Astrocyte (in vitro differentiated cells and primary cell): ENCODE measurements around the gene INHBC. TPM values are rescaled to one million over a fixed set of nuclear protein-coding genes. Genes with fewer than 3 reads are reported as not detected.

Source experiments
- DNase-seq: peaks from one replicate; pipeline ENCODE4 v3.0.0-alpha.2; 2010; ENCODE audit warnings: low read depth
- FAIRE-seq: peaks from 2 replicates; lab custom pipeline; 2011; peaks lifted over from hg19 to GRCh38; lab: Jason Lieb, UNC
- H2AFZ ChIP-seq: 2 replicates; pipeline ENCODE4 v1.6.0; 2012; ENCODE audit warnings: low read depth, low read length, inconsistent platforms
- H3K27ac ChIP-seq: 2 replicates; pipeline ENCODE4 v1.5.1; 2011; ENCODE audit warnings: low read depth, low read length, inconsistent platforms
- H3K27me3 ChIP-seq: 2 replicates; pipeline ENCODE4 v1.6.0; 2011; ENCODE audit warnings: low read length, inconsistent platforms; ENCODE audit not compliant: insufficient read depth
- H3K36me3 ChIP-seq: 2 replicates; pipeline ENCODE4 v1.5.1; 2011; ENCODE audit warnings: low read length, inconsistent platforms; ENCODE audit not compliant: insufficient read depth
- H3K4me1 ChIP-seq: 2 replicates; pipeline ENCODE4 v1.5.1; 2011; ENCODE audit warnings: low read length, inconsistent platforms; ENCODE audit not compliant: insufficient read depth
- H3K4me2 ChIP-seq: 2 replicates; pipeline ENCODE4 v1.6.0; 2012; ENCODE audit warnings: low read length, inconsistent platforms
- H3K4me3 ChIP-seq: 2 replicates; pipeline ENCODE4 v1.5.1; 2011; ENCODE audit warnings: low read depth, mild to moderate bottlenecking, low read length, inconsistent platforms; ENCODE audit not compliant: insufficient read depth
- H3K79me2 ChIP-seq: 2 replicates; pipeline ENCODE4 v1.6.0; 2012; ENCODE audit warnings: mild to moderate bottlenecking, low read length, inconsistent platforms; ENCODE audit not compliant: insufficient read depth
- H3K9ac ChIP-seq: 2 replicates; pipeline ENCODE4 v1.6.0; 2012; ENCODE audit warnings: mild to moderate bottlenecking, low read length, inconsistent platforms
- H3K9me3 ChIP-seq: 2 replicates; pipeline ENCODE4 v1.5.1; 2012; ENCODE audit warnings: low read depth, mild to moderate bottlenecking, low read length, inconsistent platforms; ENCODE audit not compliant: insufficient read depth
- H4K20me1 ChIP-seq: 2 replicates; pipeline ENCODE4 v1.6.0; 2012; ENCODE audit warnings: low read length, inconsistent platforms; ENCODE audit not compliant: insufficient read depth
- H3K27ac Mint-ChIP-seq: one replicate; pipeline ENCODE4 v1.8.0; 2021; ENCODE audit warnings: mild to moderate bottlenecking, mixed read lengths; ENCODE audit not compliant: unreplicated experiment
- H3K27me3 Mint-ChIP-seq: one replicate; pipeline ENCODE4 v1.8.0; 2021; ENCODE audit warnings: low read depth, mixed read lengths; ENCODE audit not compliant: unreplicated experiment
- H3K36me3 Mint-ChIP-seq: one replicate; pipeline ENCODE4 v1.8.0; 2021; ENCODE audit warnings: low read depth, mixed read lengths; ENCODE audit not compliant: unreplicated experiment
- H3K4me1 Mint-ChIP-seq: one replicate; pipeline ENCODE4 v1.8.0; 2021; ENCODE audit warnings: low read depth, mixed read lengths; ENCODE audit not compliant: unreplicated experiment
- H3K4me3 Mint-ChIP-seq: one replicate; pipeline ENCODE4 v1.8.0; 2021; ENCODE audit warnings: mild to moderate bottlenecking, moderate library complexity, mixed read lengths; ENCODE audit not compliant: unreplicated experiment
- H3K9me3 Mint-ChIP-seq: one replicate; pipeline ENCODE4 v1.8.0; 2021; ENCODE audit warnings: mild to moderate bottlenecking, mixed read lengths; ENCODE audit not compliant: unreplicated experiment
- EZH2 ChIP-seq: IDR thresholded peaks from 2 replicates; pipeline ENCODE4 v1.6.1; 2012; ENCODE audit warnings: mild to moderate bottlenecking, low read length, inconsistent platforms; ENCODE audit not compliant: insufficient read depth
- total RNA-seq: library from RNA; stranded (reverse); gene quantifications from 2 replicates; pipeline ENCODE4 v1.2.1, GENCODE V29; 2021
- TF ChIP-seq, protein P1 (sequence below): IDR thresholded peaks from 2 replicates; pipeline ENCODE4 v1.5.1; 2011; ENCODE audit warnings: low read depth, mild to moderate bottlenecking, inconsistent platforms, low read length, moderate library complexity; ENCODE audit not compliant: insufficient read depth

Gene INHBC
- total RNA-seq, 1 donor from 2014 or later = not detected

DNA sequence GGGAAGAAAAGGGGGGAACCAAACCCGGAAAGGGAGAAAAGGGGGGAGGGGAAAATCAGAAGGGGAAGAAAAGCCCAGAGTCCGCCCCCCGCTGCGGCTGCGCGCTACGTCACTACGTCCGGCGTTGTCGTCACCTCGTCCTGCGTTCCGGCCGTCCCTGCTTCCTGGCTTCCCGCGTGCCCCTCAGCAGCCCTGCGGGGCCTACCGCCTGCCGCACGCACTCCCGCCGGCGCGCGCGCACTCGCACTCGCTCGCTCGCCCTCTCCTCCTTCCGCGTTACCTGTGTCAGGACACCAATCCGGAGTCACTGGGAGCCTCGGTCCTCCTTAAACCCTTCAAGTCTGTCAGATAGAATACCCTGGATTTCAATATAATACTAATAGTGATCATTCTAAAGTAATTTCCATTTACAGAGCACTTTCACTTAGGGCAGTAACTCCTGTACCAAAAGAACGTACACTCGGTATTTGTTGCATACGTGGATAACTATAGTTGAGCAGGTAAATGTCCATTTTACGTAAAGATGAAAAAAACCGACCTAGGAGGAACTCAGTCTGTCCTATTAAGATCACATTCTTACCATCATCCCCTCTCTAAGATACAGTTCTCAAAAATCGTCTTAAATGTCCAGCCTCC lies 3.5 kb upstream of the INHBC start, which contains the start of gene R3HDM2:
R3HDM2 (minus strand) TSS at position 113 of the 636 bp plus-strand sequence. CDS start 120,615 bp downstream, outside the sequence.
- no peak for FAIRE-seq

DNA sequence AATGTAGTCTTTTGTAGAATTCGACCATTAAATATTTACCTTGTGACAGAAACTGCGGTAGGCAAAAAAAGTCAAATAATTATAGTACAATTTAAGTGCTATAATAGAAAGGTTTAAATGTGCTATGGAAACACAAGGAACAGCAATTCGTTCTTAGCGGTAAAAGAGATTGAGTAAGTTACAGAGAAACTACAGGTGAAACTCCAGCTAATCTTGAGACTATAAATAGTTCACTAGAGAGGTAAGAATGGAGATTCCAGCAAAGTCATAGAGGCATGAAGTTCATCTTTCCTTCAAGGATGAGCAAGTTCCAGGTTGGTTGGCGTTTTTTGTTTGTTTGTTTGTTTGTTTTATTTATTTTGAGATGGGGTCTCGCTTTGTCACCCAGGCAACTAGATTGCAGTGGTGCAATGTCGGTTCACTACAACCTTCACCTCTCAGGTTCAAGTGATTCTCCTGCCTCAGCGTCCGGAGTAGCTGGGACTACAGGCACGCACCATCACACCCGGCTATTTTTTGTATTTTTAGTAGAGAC lies 2.9 kb upstream of the INHBC start:
- H3K4me1 Mint-ChIP-seq = peaks cover 11% of the 10 kb centered on the region
- peak overlapping the region; percentile 84 for H3K27ac ChIP-seq
- no peaks in the 10 kb centered on the region for H3K9me3 ChIP-seq
- TF ChIP-seq, protein P1, sequence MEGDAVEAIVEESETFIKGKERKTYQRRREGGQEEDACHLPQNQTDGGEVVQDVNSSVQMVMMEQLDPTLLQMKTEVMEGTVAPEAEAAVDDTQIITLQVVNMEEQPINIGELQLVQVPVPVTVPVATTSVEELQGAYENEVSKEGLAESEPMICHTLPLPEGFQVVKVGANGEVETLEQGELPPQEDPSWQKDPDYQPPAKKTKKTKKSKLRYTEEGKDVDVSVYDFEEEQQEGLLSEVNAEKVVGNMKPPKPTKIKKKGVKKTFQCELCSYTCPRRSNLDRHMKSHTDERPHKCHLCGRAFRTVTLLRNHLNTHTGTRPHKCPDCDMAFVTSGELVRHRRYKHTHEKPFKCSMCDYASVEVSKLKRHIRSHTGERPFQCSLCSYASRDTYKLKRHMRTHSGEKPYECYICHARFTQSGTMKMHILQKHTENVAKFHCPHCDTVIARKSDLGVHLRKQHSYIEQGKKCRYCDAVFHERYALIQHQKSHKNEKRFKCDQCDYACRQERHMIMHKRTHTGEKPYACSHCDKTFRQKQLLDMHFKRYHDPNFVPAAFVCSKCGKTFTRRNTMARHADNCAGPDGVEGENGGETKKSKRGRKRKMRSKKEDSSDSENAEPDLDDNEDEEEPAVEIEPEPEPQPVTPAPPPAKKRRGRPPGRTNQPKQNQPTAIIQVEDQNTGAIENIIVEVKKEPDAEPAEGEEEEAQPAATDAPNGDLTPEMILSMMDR = no peak
- no peak for TF ChIP-seq EZH2
- H2AFZ ChIP-seq = peak overlapping the region; percentile 71
- H3K36me3 Mint-ChIP-seq = no peaks in the 10 kb centered on the region
- H3K27me3 Mint-ChIP-seq = no peaks in the 10 kb centered on the region
- peak overlapping the region; percentile 86 for H3K4me3 Mint-ChIP-seq
- peak overlapping the region; percentile 92 for H3K4me2 ChIP-seq
- no peak for FAIRE-seq
- no peaks in the 10 kb centered on the region for H4K20me1 ChIP-seq
- DNase-seq = no peak
- H3K4me3 ChIP-seq = no peak overlapping the region
- H3K36me3 ChIP-seq = no peaks in the 10 kb centered on the region
- H3K9ac ChIP-seq = peak overlapping the region; percentile 86
- H3K27ac Mint-ChIP-seq = peak overlapping the region; percentile 95
- no peaks in the 10 kb centered on the region for H3K9me3 Mint-ChIP-seq
- H3K79me2 ChIP-seq = peaks cover 31% of the 10 kb centered on the region
- H3K4me1 ChIP-seq = peaks cover 4% of the 10 kb centered on the region
- no peaks in the 10 kb centered on the region for H3K27me3 ChIP-seq

More for the DNA sequence above, 3.5 kb upstream of the INHBC start, which contains the start of gene R3HDM2:
- Mint-ChIP-seq H3K36me3 (peaks cover 4% of the 10 kb centered on the region), H3K9me3 (no peaks in the 10 kb centered on the region), H3K27me3 (no peaks in the 10 kb centered on the region), H3K27ac (peak within 1 kb of the TSS; percentile 95), H3K4me3 (peak within 1 kb of the TSS; percentile 92), H3K4me1 (peaks cover 11% of the 10 kb centered on the region)
- peak within 1 kb of the TSS; percentile 76 for H3K4me3 ChIP-seq
- H3K4me1 ChIP-seq = peaks cover 4% of the 10 kb centered on the region
- H3K79me2 ChIP-seq = peaks cover 36% of the 10 kb centered on the region
- TF ChIP-seq, protein P1 = no peak
- TF ChIP-seq EZH2 = no peak
- H3K9me3 ChIP-seq = no peaks in the 10 kb centered on the region
- no peaks in the 10 kb centered on the region for H3K36me3 ChIP-seq
- peak within 1 kb of the TSS; percentile 84 for H3K27ac ChIP-seq
- peak within 1 kb of the TSS; percentile 92 for H3K4me2 ChIP-seq
- no peaks in the 10 kb centered on the region for H4K20me1 ChIP-seq
- peak; percentile 90 for DNase-seq
- H3K27me3 ChIP-seq = no peaks in the 10 kb centered on the region
- H2AFZ ChIP-seq = peak within 1 kb of the TSS; percentile 71
- peak within 1 kb of the TSS; percentile 86 for H3K9ac ChIP-seq

DNA sequence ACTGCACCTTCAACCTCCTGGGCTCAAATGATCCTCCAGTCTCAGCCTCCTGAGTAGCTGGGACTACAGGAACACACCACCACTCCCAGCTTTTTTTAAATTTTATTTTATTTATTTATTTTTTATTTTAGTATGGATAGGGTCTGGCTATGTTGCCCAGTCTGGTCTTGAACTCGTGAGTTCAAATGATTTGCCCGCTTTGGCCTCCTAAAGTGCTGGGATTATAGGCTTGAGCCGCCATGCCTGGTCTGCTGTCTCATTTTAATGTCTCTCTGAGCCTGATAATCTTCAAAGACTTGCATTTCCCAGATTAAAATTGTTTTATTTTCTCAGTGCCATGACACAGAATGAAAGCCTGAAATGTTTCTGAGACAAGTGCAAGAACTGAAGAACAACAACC lies 1.2 kb upstream of the INHBC start:
- H3K4me3 ChIP-seq = no peak overlapping the region
- peaks cover 21% of the 10 kb centered on the region for H3K79me2 ChIP-seq
- no peak overlapping the region for H3K27ac ChIP-seq
- Mint-ChIP-seq H3K9me3 (no peaks in the 10 kb centered on the region), H3K27ac (no peak overlapping the region), H3K4me1 (peaks cover 7% of the 10 kb centered on the region), H3K36me3 (no peaks in the 10 kb centered on the region), H3K4me3 (no peak overlapping the region), H3K27me3 (peaks cover 2% of the 10 kb centered on the region)
- no peak overlapping the region for H3K9ac ChIP-seq
- FAIRE-seq = no peak
- H3K4me2 ChIP-seq = no peak overlapping the region
- H3K36me3 ChIP-seq = no peaks in the 10 kb centered on the region
- no peak for DNase-seq
- H3K4me1 ChIP-seq = peaks cover 4% of the 10 kb centered on the region
- H4K20me1 ChIP-seq = no peaks in the 10 kb centered on the region
- H3K27me3 ChIP-seq = no peaks in the 10 kb centered on the region
- TF ChIP-seq EZH2 = no peak
- TF ChIP-seq, protein P1 = no peak
- H2AFZ ChIP-seq = no peak overlapping the region
- H3K9me3 ChIP-seq = no peaks in the 10 kb centered on the region
